ENCODE results near the gene SLC52A3.

Gene SLC52A3

DNA sequence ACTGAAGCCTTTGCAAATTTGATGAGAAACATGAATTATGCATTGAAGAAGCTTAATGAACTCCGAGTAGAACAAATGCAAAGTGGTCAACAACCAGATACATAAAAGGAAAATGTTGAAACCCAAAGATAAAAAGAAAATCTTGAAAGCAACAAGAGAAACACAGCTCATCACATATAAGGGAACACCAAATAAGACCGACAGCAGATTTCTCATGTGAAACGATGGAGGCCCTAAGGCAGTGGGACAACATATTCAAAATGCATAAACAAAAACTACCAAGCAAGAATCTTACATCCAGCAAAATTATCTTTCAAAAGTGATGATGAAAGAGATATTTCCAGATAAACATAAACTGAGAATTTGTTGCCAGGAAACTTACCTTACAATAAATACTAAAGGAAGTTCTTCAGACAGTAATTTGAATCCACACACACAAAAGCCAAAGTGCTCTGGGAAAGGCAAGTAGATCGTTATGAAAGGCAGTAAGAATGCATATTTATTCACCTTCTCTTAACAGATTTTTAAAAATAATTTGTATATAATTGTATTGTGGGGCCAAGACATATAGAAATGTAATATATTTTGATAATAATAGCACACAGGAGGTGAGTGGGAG lies 22.5 kb downstream of the SLC52A3 start:
- no peak for DNase-seq (ENCODE audit: extremely low read depth, low read depth)
- no peak overlapping the region for H3K4me3 ChIP-seq (replicated peaks; ENCODE audit: low read depth, low read length)

DNA sequence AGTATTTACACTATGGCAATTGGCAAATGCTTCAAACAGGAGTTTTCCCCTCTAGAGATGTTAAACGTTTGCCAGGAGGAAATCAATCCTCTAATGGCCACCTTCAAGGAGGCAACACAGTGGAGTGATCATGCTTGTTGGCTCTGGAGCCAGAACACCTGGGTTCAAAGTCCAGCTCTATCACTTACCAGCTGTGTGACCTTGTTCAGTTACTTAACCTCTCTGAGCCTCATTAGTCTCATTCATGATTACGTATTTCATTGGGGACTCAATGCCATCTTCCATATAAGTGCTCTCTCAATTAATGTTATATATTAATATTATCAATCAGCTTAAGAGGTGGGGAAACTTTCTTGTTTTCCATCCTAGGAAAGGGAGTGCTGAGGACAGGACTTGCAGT lies 26.1 kb downstream of the SLC52A3 start:
- DNase-seq (ENCODE audit: extremely low read depth, low read depth), result no peak
- TF ChIP-seq, protein P1, sequence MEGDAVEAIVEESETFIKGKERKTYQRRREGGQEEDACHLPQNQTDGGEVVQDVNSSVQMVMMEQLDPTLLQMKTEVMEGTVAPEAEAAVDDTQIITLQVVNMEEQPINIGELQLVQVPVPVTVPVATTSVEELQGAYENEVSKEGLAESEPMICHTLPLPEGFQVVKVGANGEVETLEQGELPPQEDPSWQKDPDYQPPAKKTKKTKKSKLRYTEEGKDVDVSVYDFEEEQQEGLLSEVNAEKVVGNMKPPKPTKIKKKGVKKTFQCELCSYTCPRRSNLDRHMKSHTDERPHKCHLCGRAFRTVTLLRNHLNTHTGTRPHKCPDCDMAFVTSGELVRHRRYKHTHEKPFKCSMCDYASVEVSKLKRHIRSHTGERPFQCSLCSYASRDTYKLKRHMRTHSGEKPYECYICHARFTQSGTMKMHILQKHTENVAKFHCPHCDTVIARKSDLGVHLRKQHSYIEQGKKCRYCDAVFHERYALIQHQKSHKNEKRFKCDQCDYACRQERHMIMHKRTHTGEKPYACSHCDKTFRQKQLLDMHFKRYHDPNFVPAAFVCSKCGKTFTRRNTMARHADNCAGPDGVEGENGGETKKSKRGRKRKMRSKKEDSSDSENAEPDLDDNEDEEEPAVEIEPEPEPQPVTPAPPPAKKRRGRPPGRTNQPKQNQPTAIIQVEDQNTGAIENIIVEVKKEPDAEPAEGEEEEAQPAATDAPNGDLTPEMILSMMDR (IDR thresholded peaks at IDR 0.05; ENCODE audit: low read depth, low read length, missing control alignments), result no peak

More for the DNA sequence above, 22.5 kb downstream of the SLC52A3 start:
- TF ChIP-seq, protein P1 (IDR thresholded peaks at IDR 0.05; ENCODE audit: low read depth, low read length, missing control alignments), result no peak

DNA sequence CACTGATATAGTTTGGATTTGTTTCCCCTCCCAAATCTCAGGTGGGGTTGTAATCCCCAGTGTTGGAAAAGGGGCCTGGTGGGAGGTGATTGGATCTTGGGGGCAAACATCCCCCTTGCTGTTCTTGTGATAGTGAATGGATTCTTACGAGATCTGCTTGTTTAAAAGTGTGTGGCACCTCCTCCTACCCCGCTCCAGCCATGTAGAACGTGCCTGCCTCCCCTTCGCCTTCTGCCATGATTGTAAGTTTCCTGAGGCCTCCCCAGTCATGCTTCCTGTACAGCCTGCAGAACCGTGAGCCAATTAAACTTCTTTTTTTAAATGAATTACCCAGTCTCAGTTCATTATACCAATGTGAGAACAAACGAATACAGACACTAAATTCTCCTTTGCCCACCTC lies 26.7 kb downstream of the SLC52A3 start:
- H3K4me3 ChIP-seq (replicated peaks; ENCODE audit: low read depth, low read length), result no peak overlapping the region
- TF ChIP-seq, protein P1 (IDR thresholded peaks at IDR 0.05; ENCODE audit: low read depth, low read length, missing control alignments), result no peak
- DNase-seq (ENCODE audit: extremely low read depth, low read depth), result no peak

More for the DNA sequence above, 26.1 kb downstream of the SLC52A3 start:
- no peak overlapping the region for H3K4me3 ChIP-seq (replicated peaks; ENCODE audit: low read depth, low read length)

DNA sequence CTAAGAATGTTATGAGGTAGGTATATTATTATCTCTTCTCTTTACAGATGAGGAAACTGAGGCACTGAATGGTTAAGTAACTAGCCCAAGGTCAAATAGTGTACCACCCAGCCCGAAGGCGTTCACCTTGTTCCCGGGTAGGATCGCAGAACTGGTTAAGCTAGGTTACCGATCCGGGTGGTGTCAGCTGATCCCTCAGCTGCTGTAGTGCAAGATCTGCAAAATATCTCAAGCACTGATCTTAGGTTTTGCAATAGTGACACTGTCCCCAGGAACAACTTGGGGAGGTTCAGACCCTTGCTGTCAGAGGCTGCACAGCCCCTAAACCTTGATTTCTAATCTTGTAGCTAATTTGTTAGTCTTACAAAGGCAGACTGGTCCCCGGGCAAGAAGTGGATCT lies 28.1 kb downstream of the SLC52A3 start:
- TF ChIP-seq, protein P1 (IDR thresholded peaks at IDR 0.05; ENCODE audit: low read depth, low read length, missing control alignments), result no peak
- H3K4me3 ChIP-seq (replicated peaks; ENCODE audit: low read depth, low read length), result no peak overlapping the region
- no peak for DNase-seq (ENCODE audit: extremely low read depth, low read depth)

DNA sequence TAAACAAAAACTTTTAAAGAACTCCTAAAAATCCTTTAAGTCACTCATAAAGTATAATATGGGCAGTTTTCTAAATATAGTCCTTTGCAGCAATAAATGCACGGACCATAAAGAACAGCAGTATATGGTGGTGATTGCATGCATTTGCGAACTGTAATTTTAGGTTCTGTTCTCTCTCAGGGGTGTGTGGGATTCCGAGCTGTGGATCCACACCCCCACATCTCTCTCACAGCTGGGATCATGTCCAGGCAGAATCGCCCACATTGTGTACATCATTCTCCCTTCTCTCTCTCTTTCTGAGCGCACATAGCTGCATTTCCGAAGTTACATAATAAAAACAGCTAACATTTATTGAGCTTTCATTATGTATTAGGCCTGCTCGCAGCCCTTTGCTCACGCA lies 28.6 kb downstream of the SLC52A3 start:
- DNase-seq (ENCODE audit: extremely low read depth, low read depth), result no peak
- no peak overlapping the region for H3K4me3 ChIP-seq (replicated peaks; ENCODE audit: low read depth, low read length)
- TF ChIP-seq, protein P1 (IDR thresholded peaks at IDR 0.05; ENCODE audit: low read depth, low read length, missing control alignments), result no peak

DNA sequence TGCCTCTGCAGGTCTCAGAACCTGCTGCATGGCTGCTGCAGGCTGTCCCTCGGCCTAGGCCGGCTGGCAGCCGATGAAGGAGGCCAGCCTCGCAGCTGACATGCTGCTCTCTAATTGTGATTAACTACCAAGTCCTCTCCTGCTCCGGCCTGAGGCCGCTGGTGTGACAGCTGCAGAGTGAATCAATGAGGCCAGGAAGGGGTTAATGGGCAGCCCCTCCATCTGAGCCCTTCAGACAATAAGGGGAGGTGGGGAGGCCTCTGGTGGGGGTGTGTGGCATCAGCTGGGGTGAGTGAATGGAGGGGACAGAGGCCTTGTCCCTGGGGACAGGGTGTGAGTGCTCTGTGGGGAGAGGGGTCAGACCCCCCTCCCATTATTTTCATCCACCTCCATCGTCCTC lies 34.4 kb downstream of the SLC52A3 start:
- TF ChIP-seq, protein P1 (IDR thresholded peaks at IDR 0.05; ENCODE audit: low read depth, low read length, missing control alignments), result no peak
- DNase-seq (ENCODE audit: extremely low read depth, low read depth), result no peak
- no peak overlapping the region for H3K4me3 ChIP-seq (replicated peaks; ENCODE audit: low read depth, low read length)

DNA sequence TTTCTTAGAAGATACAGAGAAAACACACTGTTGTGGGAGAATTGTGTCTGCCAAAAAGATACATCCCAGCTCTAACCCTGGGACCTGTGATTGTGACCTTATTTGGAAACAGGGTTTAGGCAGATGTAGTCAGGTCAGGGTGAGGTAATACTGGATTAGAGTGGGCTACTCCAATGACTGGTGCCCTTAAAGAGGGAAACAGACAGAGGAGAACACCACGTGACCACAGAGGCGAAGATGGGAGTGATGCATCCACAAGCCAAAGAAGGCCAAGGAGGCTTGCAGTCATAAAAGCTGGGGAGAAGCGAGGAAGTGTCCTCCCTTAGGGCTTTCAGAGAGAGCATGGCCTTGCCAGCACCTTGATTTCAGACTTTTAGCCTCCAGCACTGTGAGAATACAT lies 35.6 kb downstream of the SLC52A3 start:
- TF ChIP-seq, protein P1 (IDR thresholded peaks at IDR 0.05; ENCODE audit: low read depth, low read length, missing control alignments), result no peak
- no peak for DNase-seq (ENCODE audit: extremely low read depth, low read depth)
- no peak overlapping the region for H3K4me3 ChIP-seq (replicated peaks; ENCODE audit: low read depth, low read length)

Measured in HFF-Myc (cell line).